Esophagus squamous epithelium (tissue), 5 donors: ENCODE results near the gene PIGA. TPM values are rescaled to one million over a fixed set of nuclear protein-coding genes. Genes with fewer than 3 reads are reported as not detected.
A peak's percentile ranks its signal among the peaks of the same experiment; 100 is the strongest.

ENCODE experiments used
- DNase-seq: peaks from one replicate; lab custom pipeline; 2025; lab: John Stamatoyannopoulos, UW
- H3K27ac ChIP-seq, 4 donors: fragments of 200-600 bp; sonication (generic); one replicate each; pipeline ENCODE4 v1.5.1; 2016 to 2019; ENCODE audit warnings: mild to moderate bottlenecking in 1 of 4
- H3K27me3 ChIP-seq, 4 donors: fragments of 200-600 bp; sonication (generic); 1 replicate in 3 of 4; 2 replicates in 1 of 4; pipeline versions ENCODE4 v1.5.1 to v1.6.0; 2017 to 2021; ENCODE audit warnings: antibody characterized with exemption in 1 of 4
- H3K36me3 ChIP-seq, 3 donors: fragments of 200-600 bp; sonication (generic); one replicate each; pipeline ENCODE4 v1.5.1; 2016 to 2019
- H3K4me1 ChIP-seq, 3 donors: fragments of 200-600 bp; sonication (generic); one replicate each; pipeline ENCODE4 v1.5.1; 2017 to 2019
- H3K4me3 ChIP-seq, 4 donors: fragments of 200-600 bp; sonication (generic); 1 replicate in 3 of 4; 2 replicates in 1 of 4; pipeline ENCODE4 v1.5.1; 2016 to 2019; ENCODE audit warnings: mild to moderate bottlenecking in 2 of 4, moderate library complexity in 1 of 4
- H3K9me3 ChIP-seq, 3 donors: fragments of 200-600 bp; sonication (generic); one replicate each; pipeline ENCODE4 v1.5.1; 2016 to 2019
- CTCF ChIP-seq, 6 experiments: fragments of 450-650 bp in 4 of 6; fragments of 200-600 bp in 2 of 6; sonication (generic) in 2 of 6; IDR thresholded peaks; one replicate each; pipeline ENCODE4 v1.5.1; 2016 to 2019; ENCODE audit warnings: antibody characterized with exemption in 6 of 6, mild to moderate bottlenecking in 4 of 6, moderate library complexity in 4 of 6
- POLR2A ChIP-seq, 4 donors: fragments of 450-650 bp; IDR thresholded peaks; one replicate each; pipeline ENCODE4 v1.6.1; 2017; ENCODE audit warnings: antibody characterized with exemption in 4 of 4, mild to moderate bottlenecking in 4 of 4, moderate library complexity in 3 of 4
- WGBS, 2 donors: methylation state at CpG; one replicate each; pipeline ENCODE4 v1.1.5; 2018; 5-methylcytosine and 5-hydroxymethylcytosine counted together
- intact Hi-C: fragments of 100-400 bp; cut with DNase I; formaldehyde crosslinking; loops from one replicate; pipeline ENCODE4 v1.15.0; 2022
- total RNA-seq, 4 donors: library from RNA; depleted of rRNA; stranded (reverse); fragments of >200 nt; gene quantifications; one replicate each; pipeline ENCODE4 v1.1.0, GENCODE V29; 2016
- donor health status: DM: yes; HTN: yes; CAD: no.

Gene PIGA, protein sequence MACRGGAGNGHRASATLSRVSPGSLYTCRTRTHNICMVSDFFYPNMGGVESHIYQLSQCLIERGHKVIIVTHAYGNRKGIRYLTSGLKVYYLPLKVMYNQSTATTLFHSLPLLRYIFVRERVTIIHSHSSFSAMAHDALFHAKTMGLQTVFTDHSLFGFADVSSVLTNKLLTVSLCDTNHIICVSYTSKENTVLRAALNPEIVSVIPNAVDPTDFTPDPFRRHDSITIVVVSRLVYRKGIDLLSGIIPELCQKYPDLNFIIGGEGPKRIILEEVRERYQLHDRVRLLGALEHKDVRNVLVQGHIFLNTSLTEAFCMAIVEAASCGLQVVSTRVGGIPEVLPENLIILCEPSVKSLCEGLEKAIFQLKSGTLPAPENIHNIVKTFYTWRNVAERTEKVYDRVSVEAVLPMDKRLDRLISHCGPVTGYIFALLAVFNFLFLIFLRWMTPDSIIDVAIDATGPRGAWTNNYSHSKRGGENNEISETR
- total RNA-seq = 10 to 100 TPM in 3 of 4 donors, 1 to 10 TPM in 1; 10.0 to 22.5 (median 12.6) TPM

DNA sequence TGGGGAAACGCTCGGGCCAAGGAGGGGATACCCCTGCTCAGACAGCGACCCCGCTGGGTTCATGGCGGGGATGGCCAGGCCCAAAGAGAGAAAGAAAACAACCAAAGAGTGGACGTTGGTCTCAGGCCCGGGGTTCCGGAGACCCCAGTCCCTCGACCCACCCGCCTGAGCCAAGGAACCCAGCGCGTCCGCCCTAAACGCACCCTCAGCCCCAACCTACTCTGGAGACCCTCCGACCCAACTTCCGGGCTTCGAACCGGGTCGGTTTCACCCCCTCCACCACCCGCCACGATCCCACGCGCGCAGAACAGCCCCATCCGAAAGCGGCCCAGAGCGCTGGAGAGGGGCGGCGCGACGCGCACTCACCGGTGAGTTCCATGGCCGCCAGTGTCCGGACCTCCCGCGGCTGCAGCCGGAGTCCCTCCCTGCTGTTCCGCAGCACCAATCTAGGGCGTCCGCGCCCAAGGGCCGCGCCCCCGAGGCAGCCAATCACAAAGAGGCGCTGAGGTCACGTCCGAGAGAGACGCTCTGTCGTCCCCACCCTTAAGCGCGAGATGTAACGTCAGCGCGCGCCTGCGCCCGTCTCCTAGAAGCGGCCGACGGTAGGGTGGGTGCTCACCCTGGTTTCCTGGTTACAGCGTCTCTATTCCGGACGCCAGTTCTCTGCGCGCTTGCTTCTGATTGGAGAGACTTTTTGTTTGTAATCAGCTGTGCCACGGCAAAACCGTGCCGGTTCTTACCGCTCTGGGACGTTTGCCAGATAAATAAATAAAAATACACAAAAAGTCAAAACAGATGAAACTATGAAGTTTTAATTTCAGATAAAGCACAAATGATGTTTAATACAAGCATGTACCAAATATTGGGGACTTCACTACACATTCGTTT, at the start of gene PIGA:
TSS of gene PIGA (minus strand) at position 389 of the 888 bp plus-strand sequence. CDS start 3,593 bp downstream, outside the sequence.
- peak; percentile 73 for DNase-seq
- peaks cover 0 to 17% (median 0%) of the 10 kb centered on the region in 3 donors for H3K36me3 ChIP-seq
- H3K27ac ChIP-seq = peak within 1 kb of the TSS; percentile 92 to 96 (median 94)
- peak within 1 kb of the TSS; percentile 68 to 77 (median 72) for H3K4me3 ChIP-seq
- no peaks in the 10 kb centered on the region for H3K9me3 ChIP-seq
- peaks cover 0 to 17% (median 5%) of the 10 kb centered on the region in 3 donors for H3K4me1 ChIP-seq
- intact Hi-C loops = no loop called here
- H3K27me3 ChIP-seq = no peaks in the 10 kb centered on the region
- 0 to 30% methylated on average over 1 to 27 of the region's 72 CpGs for WGBS, 2 donors
- TF ChIP-seq CTCF (IDR thresholded peaks at IDR 0.05) (no peak), POLR2A (IDR thresholded peaks at IDR 0.05) (peak in 3 of 4 donors; percentile 46 to 93 (median 87))

DNA sequence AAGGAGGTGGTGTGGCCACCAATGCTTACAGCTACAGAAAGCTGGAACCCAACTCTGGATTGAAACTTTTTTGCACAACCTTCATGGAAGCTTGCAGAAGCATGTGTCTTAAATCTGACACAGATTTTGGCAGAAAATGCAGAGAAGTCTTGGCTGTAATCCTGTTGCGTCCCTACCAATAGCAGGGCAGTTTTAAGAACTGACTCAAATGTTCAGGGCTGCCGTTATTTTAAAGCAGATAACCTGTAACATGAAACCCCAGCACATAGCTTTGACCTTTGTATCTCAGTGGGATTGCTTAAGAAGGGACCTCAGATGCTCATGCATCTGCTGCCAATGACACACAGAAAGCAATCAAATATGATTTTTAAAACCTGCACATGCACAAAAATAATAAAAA, 49.0 kb upstream of the PIGA start, which contains the start of gene VEGFD:
TSS of gene VEGFD (minus strand) at position 110 of the 400 bp plus-strand sequence. CDS start 467 bp downstream, outside the sequence.
- intact Hi-C loops = no loop called here
- Histone ChIP-seq H3K9me3 (no peaks in the 10 kb centered on the region), H3K4me3 (no peak within 1 kb of the TSS), H3K36me3 (peaks cover 0 to 11% (median 0%) of the 10 kb centered on the region in 3 donors), H3K27me3 (no peaks in the 10 kb centered on the region), H3K27ac (no peak within 1 kb of the TSS), H3K4me1 (no peaks in the 10 kb centered on the region)
- TF ChIP-seq CTCF (IDR thresholded peaks at IDR 0.05) (no peak), POLR2A (IDR thresholded peaks at IDR 0.05) (no peak)
- DNase-seq = no peak
- 24 to 50% methylated on average over 2 of the region's 2 CpGs for WGBS, 2 donors

GRCh38 chrX:15382813-15383212, 47.5 kb upstream of the PIGA start:
- Histone ChIP-seq H3K36me3 (peaks cover 0 to 5% (median 0%) of the 10 kb centered on the region in 3 donors), H3K4me3 (no peak overlapping the region), H3K9me3 (no peaks in the 10 kb centered on the region), H3K27ac (no peak overlapping the region), H3K27me3 (no peaks in the 10 kb centered on the region), H3K4me1 (no peaks in the 10 kb centered on the region)
- no peak for TF ChIP-seq POLR2A (IDR thresholded peaks at IDR 0.05)
- no peak for DNase-seq
- intact Hi-C loops = no loop called here
- 42 to 90% methylated on average over 8 of the region's 8 CpGs for WGBS, 2 donors

GRCh38 chrX:15376956-15377355, 41.6 kb upstream of the PIGA start:
- TF ChIP-seq POLR2A (IDR thresholded peaks at IDR 0.05) (no peak), CTCF (IDR thresholded peaks at IDR 0.05) (no peak)
- Histone ChIP-seq H3K27ac (no peak overlapping the region), H3K4me1 (no peaks in the 10 kb centered on the region), H3K36me3 (no peaks in the 10 kb centered on the region), H3K4me3 (no peak overlapping the region), H3K9me3 (no peaks in the 10 kb centered on the region), H3K27me3 (no peaks in the 10 kb centered on the region)
- intact Hi-C loops = no loop called here
- 65 to 100% methylated on average over 1 of the region's 1 CpG for WGBS, 2 donors
- DNase-seq = no peak

GRCh38 chrX:15373976-15374375, 38.7 kb upstream of the PIGA start:
- no peak for DNase-seq
- Histone ChIP-seq H3K9me3 (no peaks in the 10 kb centered on the region), H3K4me3 (no peak overlapping the region), H3K27me3 (no peaks in the 10 kb centered on the region), H3K36me3 (no peaks in the 10 kb centered on the region), H3K4me1 (no peaks in the 10 kb centered on the region), H3K27ac (no peak overlapping the region)
- no peak for TF ChIP-seq POLR2A (IDR thresholded peaks at IDR 0.05)
- no peak for TF ChIP-seq CTCF (IDR thresholded peaks at IDR 0.05)
- intact Hi-C loops = no loop called here
- 58% methylated on average over 3 of the region's 3 CpGs for WGBS, 2 donors
